HepG2 (cell line): Measurements from ENCODE around the gene NALCN.

Experiments used
- HDAC6 ChIP-seq: fragments of 200-600 bp; sonication (generic); IDR thresholded peaks from 2 replicates; pipeline ENCODE4 v1.7.0; 2017; ENCODE audit warnings: mild to moderate bottlenecking, antibody characterized with exemption, low read length, low read depth
- ZC3H13 ChIP-seq: sonication (generic); formaldehyde crosslinking; IDR thresholded peaks from 2 replicates; pipeline ENCODE4 v1.8.1; 2023; ENCODE audit warnings: mild to moderate bottlenecking, missing genetic modification reagents, moderate library complexity
- ZFY ChIP-seq: sonication (generic); formaldehyde crosslinking; IDR thresholded peaks from 2 replicates; pipeline ENCODE4 v1.4.0; 2020; ENCODE audit warnings: missing genetic modification reagents
- ZKSCAN8 ChIP-seq: IDR thresholded peaks from 2 replicates; pipeline ENCODE4 v1.6.1; 2016; ENCODE audit warnings: borderline replicate concordance, missing genetic modification reagents, missing compliant biosample characterization
- TF ChIP-seq, protein P1 (sequence below): sonication (generic); formaldehyde crosslinking; IDR thresholded peaks from 2 replicates; pipeline ENCODE4 v1.4.0; 2020; ENCODE audit warnings: missing genetic modification reagents, borderline replicate concordance

DNA sequence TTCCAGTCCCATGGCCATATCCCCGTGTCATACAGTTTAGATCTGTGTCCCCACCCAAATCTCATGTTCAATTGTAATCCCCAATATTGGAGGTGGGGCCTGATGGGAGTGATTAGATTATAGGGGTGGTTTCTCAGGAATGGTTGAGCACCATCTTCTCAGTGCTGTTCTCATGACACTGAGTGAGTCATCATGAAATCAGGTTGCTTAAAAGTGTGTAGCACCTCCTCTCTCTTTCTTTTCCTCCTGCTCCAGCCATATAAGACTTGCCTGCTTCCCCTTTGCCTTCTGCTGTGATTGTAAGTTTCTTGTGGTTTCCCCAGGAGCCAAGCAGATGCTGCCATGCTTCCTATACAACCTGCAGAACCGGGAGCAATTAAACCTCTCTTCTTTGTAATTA lies 197.8 kb downstream of the NALCN start:
- TF ChIP-seq ZFY (CRISPR knock-in tag) = no peak
- TF ChIP-seq HDAC6 = no peak
- TF ChIP-seq, protein P1, sequence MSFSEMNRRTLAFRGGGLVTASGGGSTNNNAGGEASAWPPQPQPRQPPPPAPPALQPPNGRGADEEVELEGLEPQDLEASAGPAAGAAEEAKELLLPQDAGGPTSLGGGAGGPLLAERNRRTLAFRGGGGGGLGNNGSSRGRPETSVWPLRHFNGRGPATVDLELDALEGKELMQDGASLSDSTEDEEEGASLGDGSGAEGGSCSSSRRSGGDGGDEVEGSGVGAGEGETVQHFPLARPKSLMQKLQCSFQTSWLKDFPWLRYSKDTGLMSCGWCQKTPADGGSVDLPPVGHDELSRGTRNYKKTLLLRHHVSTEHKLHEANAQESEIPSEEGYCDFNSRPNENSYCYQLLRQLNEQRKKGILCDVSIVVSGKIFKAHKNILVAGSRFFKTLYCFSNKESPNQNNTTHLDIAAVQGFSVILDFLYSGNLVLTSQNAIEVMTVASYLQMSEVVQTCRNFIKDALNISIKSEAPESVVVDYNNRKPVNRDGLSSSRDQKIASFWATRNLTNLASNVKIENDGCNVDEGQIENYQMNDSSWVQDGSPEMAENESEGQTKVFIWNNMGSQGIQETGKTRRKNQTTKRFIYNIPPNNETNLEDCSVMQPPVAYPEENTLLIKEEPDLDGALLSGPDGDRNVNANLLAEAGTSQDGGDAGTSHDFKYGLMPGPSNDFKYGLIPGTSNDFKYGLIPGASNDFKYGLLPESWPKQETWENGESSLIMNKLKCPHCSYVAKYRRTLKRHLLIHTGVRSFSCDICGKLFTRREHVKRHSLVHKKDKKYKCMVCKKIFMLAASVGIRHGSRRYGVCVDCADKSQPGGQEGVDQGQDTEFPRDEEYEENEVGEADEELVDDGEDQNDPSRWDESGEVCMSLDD (CRISPR knock-in tag) = no peak
- TF ChIP-seq ZKSCAN8 = no peak
- no peak for TF ChIP-seq ZC3H13
